GM18499 (cell line): Measurements from ENCODE around the gene ZNHIT6.
"Not testable (repeated sequence)": the region's sequence is repeated elsewhere in the genome, so short reads cannot be mapped to it uniquely, and the experiment has no call there.

Experiments used
- ATAC-seq: cut with Tn5 transposase; IDR thresholded peaks from one replicate; pipeline ENCODE4 v1.9.1; 2021; ENCODE audit warnings: moderate number of reproducible peaks; ENCODE audit not compliant: insufficient read depth, unreplicated experiment

The ZNHIT6 gene, protein sequence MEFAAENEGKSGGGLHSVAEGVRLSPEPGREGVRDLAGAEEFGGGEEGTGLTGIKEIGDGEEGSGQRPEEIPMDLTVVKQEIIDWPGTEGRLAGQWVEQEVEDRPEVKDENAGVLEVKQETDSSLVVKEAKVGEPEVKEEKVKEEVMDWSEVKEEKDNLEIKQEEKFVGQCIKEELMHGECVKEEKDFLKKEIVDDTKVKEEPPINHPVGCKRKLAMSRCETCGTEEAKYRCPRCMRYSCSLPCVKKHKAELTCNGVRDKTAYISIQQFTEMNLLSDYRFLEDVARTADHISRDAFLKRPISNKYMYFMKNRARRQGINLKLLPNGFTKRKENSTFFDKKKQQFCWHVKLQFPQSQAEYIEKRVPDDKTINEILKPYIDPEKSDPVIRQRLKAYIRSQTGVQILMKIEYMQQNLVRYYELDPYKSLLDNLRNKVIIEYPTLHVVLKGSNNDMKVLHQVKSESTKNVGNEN

GRCh38 chr1:85707990-85708828 is at the start of gene ZNHIT6:
Gene ZNHIT6, minus strand, starts transcription at chr1:85708433. Its CDS starts 149 bp downstream, at chr1:85708284.
- peak; percentile 81 for ATAC-seq

- ATAC-seq, result no peak
Measured at GRCh38 chr1:85756864-85757263, 48.6 kb upstream of the ZNHIT6 start.

DNA sequence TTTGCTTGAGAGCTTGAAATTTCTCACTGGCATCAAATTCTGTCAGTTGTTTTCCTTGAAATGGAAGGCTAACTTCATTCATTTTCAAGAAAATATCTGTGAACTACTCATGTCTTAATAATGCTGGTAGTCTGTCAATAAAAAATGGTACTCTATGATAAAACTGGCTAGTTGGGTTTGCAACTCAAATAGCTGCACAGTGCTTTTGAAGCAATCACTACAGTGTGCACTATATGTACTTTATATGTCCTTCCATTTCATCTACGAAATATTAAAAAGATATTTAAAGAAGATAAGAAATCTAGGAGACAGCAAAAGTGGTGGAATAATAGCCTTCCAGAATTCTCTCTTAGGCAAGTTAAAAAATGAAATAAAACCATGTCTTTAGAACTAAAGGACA is 39.9 kb upstream of the ZNHIT6 start:
- no peak for ATAC-seq

- no peak for ATAC-seq
Measured at GRCh38 chr1:85746777-85747176, 38.5 kb upstream of the ZNHIT6 start.

- no peak for ATAC-seq
Measured at GRCh38 chr1:85743814-85744213, 35.6 kb upstream of the ZNHIT6 start.

- no peak for ATAC-seq
Measured at GRCh38 chr1:85734931-85735330, 26.7 kb upstream of the ZNHIT6 start.

- ATAC-seq, result no peak
Measured at GRCh38 chr1:85718678-85719340, 10.6 kb upstream of the ZNHIT6 start.

DNA sequence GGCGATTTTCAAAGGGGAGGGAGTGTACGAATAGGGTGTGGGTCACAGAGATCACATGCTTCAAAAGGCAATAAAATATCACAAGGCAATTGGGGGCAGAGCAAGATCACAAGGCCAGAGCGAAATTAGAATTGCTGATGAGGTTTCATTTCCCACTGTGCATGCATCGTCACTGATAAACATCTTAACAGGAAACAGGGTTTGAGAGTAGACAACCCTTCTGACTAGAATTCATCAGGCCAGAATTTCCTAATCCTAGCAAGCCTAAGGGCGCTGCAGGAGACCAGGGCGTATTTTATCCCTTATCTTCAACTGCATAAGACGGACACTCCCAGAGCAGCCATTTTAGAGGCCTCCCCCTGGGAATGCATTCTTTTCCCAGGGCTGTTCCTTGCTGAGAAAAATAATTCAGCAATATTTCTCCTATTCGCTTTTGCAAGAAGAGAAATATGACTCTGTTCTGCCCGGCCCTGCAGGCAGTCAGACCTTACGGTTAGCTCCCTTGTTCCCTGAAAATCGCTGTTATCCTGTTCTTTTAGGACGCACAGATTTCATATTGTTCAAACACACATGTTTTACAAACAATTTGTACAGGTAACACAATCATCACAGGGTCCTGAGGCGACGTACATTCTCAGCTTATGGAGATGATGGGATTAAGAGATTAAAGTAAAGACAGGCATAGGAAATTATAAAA is 6.3 kb upstream of the ZNHIT6 start:
- ATAC-seq, result not testable (repeated sequence)

DNA sequence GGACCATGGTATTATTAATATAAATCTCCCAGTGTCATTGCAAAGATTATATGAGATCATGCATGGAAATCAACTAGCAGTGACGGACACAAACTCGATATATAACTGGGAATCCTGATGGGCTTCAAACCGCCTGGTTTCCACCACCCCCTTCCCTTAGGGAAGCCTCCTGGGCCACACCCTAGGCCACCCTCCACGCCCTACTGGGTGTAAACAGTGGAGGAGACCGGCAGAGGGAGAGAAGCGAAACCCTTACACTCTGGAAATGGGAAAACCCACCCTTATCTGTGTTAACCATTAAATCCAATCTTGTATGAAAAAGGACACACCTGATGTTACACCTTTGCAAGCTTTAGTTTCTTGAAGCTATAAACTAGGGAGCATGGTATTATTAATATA is 595 bp upstream of the ZNHIT6 start:
- no peak for ATAC-seq

DNA sequence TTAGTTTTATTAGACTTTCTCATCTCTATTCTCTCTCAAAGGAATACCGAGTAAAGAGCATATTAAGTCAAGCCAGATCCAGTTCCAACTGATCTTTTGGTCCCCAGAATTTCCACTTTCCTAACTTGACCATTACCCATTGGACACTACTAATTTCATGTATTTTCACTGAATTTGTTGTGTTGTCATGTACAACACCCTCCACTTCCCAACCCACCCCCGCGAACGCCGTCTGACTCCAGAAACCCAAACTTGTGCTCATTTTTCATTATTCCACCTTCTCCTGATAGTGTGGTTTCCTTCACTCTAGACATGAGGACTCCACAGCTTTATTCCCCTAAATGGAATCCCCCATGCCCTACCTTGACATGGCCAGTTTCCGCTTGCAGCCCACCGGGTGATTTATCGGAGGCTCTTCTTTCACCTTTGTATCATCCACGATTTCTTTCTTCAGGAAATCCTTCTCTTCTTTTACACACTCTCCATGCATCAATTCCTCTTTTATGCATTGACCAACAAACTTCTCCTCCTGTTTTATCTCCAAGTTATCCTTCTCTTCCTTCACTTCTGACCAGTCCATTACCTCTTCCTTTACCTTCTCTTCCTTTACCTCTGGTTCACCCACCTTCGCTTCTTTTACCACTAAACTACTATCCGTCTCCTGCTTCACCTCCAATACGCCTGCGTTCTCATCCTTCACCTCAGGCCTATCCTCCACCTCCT is 805 bp downstream of the ZNHIT6 start:
- ATAC-seq, result peak; percentile 7

- ATAC-seq, result no peak
Measured at GRCh38 chr1:85705940-85706339, 2.3 kb downstream of the ZNHIT6 start.

GRCh38 chr1:85700422-85700821 is 7.8 kb downstream of the ZNHIT6 start:
- ATAC-seq, result no peak

DNA sequence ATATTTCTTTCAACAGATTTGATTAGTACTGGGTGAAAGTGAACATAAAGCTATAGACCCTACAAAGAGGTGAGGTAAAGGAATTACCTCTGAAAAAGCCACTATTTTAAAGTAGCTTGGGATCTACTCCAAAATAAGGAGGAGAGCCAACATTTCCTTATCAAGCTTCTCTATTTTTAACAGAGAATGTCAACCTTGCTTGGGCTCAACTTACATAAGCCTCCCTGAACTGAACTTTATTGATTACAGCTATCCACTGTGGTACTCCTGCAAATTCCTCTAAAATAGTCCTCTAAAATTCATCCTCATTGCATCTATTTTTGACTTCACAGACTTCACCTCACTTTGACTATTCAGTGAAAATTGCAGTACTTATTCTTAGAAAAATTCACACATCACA is 10.3 kb downstream of the ZNHIT6 start:
- ATAC-seq, result no peak

- no peak for ATAC-seq
Measured at GRCh38 chr1:85692730-85693314, 15.4 kb downstream of the ZNHIT6 start.

- ATAC-seq, result no peak
Measured at GRCh38 chr1:85689775-85690404, 18.3 kb downstream of the ZNHIT6 start.

DNA sequence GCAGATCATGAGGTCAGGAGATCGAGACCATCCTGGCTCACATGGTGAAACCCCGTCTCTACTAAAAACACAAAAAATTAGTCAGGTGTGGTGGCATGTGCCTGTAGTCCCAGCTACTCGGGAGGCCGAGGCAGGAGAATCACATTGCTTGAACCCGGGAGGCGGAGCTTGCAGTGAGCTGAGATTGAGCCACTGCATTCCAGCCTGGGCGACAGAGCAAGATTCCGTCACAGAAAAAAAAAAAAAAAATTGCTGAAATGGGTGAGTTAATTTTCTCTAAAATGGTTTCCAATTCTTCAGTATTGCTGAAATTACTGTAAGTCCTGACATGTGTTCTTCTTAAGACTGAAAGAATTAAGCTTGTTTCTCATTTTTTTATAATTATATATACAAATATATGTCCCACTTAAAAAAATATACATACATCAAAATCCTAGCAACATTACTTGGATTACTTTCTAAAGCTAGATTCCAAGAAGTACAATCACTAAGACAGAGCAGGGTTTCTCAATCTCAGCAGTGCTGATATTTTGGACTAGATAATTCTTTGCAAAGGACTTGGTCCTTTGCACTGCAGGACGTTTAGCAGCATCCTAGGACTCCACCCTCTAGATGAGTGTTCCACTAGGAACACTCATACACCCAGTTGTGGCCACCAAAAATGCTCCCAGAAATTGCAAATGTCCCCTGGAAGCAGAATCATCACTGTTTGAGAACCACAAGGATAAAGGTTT is 24.8 kb downstream of the ZNHIT6 start:
- ATAC-seq, result no peak

GRCh38 chr1:85681087-85681486 is 27.1 kb downstream of the ZNHIT6 start:
- no peak for ATAC-seq

DNA sequence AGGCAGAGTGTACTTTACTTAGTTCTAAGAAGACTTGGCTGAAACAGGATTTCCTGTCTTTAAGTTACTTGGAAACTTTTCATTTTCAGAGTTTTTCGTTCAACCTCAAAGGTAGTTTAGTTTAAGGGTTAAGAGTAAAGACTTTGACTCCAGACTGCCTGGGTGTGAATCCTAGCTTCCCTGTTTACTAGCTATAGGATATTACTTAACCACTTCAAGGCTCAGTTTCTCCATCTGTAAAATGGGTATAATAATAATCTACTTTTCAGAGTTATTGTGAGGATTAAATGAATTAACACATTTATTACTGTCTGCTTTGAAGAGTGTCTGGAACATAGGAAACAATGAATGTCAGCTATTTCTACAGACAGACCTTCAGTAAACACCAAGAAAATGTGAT is 30.0 kb downstream of the ZNHIT6 start:
- no peak for ATAC-seq
